ENCODE measurements around the gene TGIF1. TPM values are rescaled to one million over a fixed set of nuclear protein-coding genes. Genes with fewer than 3 reads are reported as not detected.

TGIF1 gene
- 8.1 TPM for total RNA-seq
- long read RNA-seq, partial matches to known transcripts, result 0 of 9 reads
- long read RNA-seq, other reads (novel, unspliced or antisense), result 2 of 9 reads

GRCh38 chr18:3450012-3450798 is at the start of gene TGIF1:
TGIF1 (plus strand) TSS chr18:3450172; CDS start chr18:3450490, 318 bp downstream.
- no peaks in the 10 kb centered on the region for H3K27me3 ChIP-seq (ENCODE audit: low read depth)
- intact Hi-C loops (cut with micrococcal nuclease), result loop anchor here (5.0 kb wide), 1 partner anchor 173 kb away; no protein-coding TSS in a partner anchor
- TF ChIP-seq CTCF (IDR thresholded peaks at IDR 0.05; ENCODE audit: borderline replicate concordance), result no peak

GRCh38 chr18:3400567-3401296 is 49.2 kb upstream of the TGIF1 start:
- Histone ChIP-seq H3K4me3 (no peak overlapping the region), H3K27ac (replicated peaks) (no peak overlapping the region), H3K36me3 (no peaks in the 10 kb centered on the region), H3K9me3 (replicated peaks) (peaks cover 23% of the 10 kb centered on the region), H3K27me3 (ENCODE audit: low read depth) (no peaks in the 10 kb centered on the region), H3K4me1 (no peaks in the 10 kb centered on the region)
- DNase-seq, result no peak
- intact Hi-C loops (cut with micrococcal nuclease), result no loop called here
- TF ChIP-seq CTCF (IDR thresholded peaks at IDR 0.05; ENCODE audit: borderline replicate concordance), result no peak

More at GRCh38 chr18:3450012-3450798, at the start of gene TGIF1:
- H3K27ac ChIP-seq (replicated peaks), result peak within 1 kb of the TSS; percentile 99
- peak within 1 kb of the TSS; percentile 91 for H3K4me3 ChIP-seq
- peak; percentile 83 for DNase-seq
- no peaks in the 10 kb centered on the region for H3K36me3 ChIP-seq
- H3K9me3 ChIP-seq (replicated peaks), result no peaks in the 10 kb centered on the region
- peaks cover 84% of the 10 kb centered on the region for H3K4me1 ChIP-seq

- no peak overlapping the region for H3K27ac ChIP-seq (replicated peaks)
- H3K4me1 ChIP-seq, result no peaks in the 10 kb centered on the region
- no peak for TF ChIP-seq CTCF (IDR thresholded peaks at IDR 0.05; ENCODE audit: borderline replicate concordance)
- H3K4me3 ChIP-seq, result no peak overlapping the region
- no peaks in the 10 kb centered on the region for H3K27me3 ChIP-seq (ENCODE audit: low read depth)
- H3K36me3 ChIP-seq, result no peaks in the 10 kb centered on the region
- H3K9me3 ChIP-seq (replicated peaks), result peaks cover 24% of the 10 kb centered on the region
- no peak for DNase-seq
- intact Hi-C loops (cut with micrococcal nuclease), result no loop called here
Observed at GRCh38 chr18:3401669-3402620, 48.0 kb upstream of the TGIF1 start.

GRCh38 chr18:3402982-3403451 is 47.0 kb upstream of the TGIF1 start:
- intact Hi-C loops (cut with micrococcal nuclease), result no loop called here
- no peak overlapping the region for H3K27ac ChIP-seq (replicated peaks)
- no peak overlapping the region for H3K4me3 ChIP-seq
- TF ChIP-seq CTCF (IDR thresholded peaks at IDR 0.05; ENCODE audit: borderline replicate concordance), result no peak
- H3K36me3 ChIP-seq, result no peaks in the 10 kb centered on the region
- peaks cover 24% of the 10 kb centered on the region for H3K9me3 ChIP-seq (replicated peaks)
- no peaks in the 10 kb centered on the region for H3K27me3 ChIP-seq (ENCODE audit: low read depth)
- DNase-seq, result no peak
- no peaks in the 10 kb centered on the region for H3K4me1 ChIP-seq

GRCh38 chr18:3405713-3406112 is 44.3 kb upstream of the TGIF1 start:
- H3K36me3 ChIP-seq, result no peaks in the 10 kb centered on the region
- TF ChIP-seq CTCF (IDR thresholded peaks at IDR 0.05; ENCODE audit: borderline replicate concordance), result no peak
- DNase-seq, result no peak

More at GRCh38 chr18:3405713-3406112, 44.3 kb upstream of the TGIF1 start:
- H3K9me3 ChIP-seq (replicated peaks), result peaks cover 20% of the 10 kb centered on the region
- H3K4me3 ChIP-seq, result no peak overlapping the region
- H3K27me3 ChIP-seq (ENCODE audit: low read depth), result no peaks in the 10 kb centered on the region
- no peak overlapping the region for H3K27ac ChIP-seq (replicated peaks)
- intact Hi-C loops (cut with micrococcal nuclease), result no loop called here
- no peaks in the 10 kb centered on the region for H3K4me1 ChIP-seq

Measured in left ventricle myocardium inferior (tissue), 1 donor.